HG02870 (cell line): ENCODE data around the gene SGPL1.
"Not testable (repeated sequence)": the region's sequence is repeated elsewhere in the genome, so short reads cannot be mapped to it uniquely, and the experiment has no call there.

ENCODE experiments used
- ATAC-seq: cut with Tn5 transposase; IDR thresholded peaks from one replicate; pipeline ENCODE4 v1.9.1; 2021; ENCODE audit warnings: mild to moderate bottlenecking, moderate library complexity; ENCODE audit not compliant: unreplicated experiment

Gene SGPL1

GRCh38 chr10:70916241-70916640 lies 100.5 kb downstream of the SGPL1 start:
- no peak for ATAC-seq

GRCh38 chr10:70917226-70917625 lies 101.5 kb downstream of the SGPL1 start:
- ATAC-seq, result no peak

GRCh38 chr10:70917635-70918034 lies 101.9 kb downstream of the SGPL1 start:
- no peak for ATAC-seq

GRCh38 chr10:70918851-70919530 lies 103.2 kb downstream of the SGPL1 start:
- ATAC-seq, result no peak

- ATAC-seq, result not testable (repeated sequence)
These were observed 104.2 kb downstream of the SGPL1 start for GRCh38 chr10:70919906-70920305.

GRCh38 chr10:70920519-70920918 lies 104.8 kb downstream of the SGPL1 start:
- no peak for ATAC-seq

- ATAC-seq, result no peak
These were observed 105.5 kb downstream of the SGPL1 start for GRCh38 chr10:70921285-70921684.

- no peak for ATAC-seq
These were observed 107.9 kb downstream of the SGPL1 start for GRCh38 chr10:70923696-70924095.

- ATAC-seq, result no peak
These were observed 109.9 kb downstream of the SGPL1 start for GRCh38 chr10:70925377-70926225.

- no peak for ATAC-seq
These were observed 110.7 kb downstream of the SGPL1 start for GRCh38 chr10:70926226-70927000.

GRCh38 chr10:70927189-70927943 lies 111.6 kb downstream of the SGPL1 start:
- no peak for ATAC-seq

GRCh38 chr10:70928140-70928539 lies 112.4 kb downstream of the SGPL1 start:
- ATAC-seq, result no peak

- ATAC-seq, result no peak
These were observed 114.7 kb downstream of the SGPL1 start for GRCh38 chr10:70930263-70931000.
